ENCODE data around the gene TAL2. TPM values are rescaled to one million over a fixed set of nuclear protein-coding genes. Genes with fewer than 3 reads are reported as not detected.

Gene TAL2
- total RNA-seq, 1 experiment from 2014 or later = not detected

DNA sequence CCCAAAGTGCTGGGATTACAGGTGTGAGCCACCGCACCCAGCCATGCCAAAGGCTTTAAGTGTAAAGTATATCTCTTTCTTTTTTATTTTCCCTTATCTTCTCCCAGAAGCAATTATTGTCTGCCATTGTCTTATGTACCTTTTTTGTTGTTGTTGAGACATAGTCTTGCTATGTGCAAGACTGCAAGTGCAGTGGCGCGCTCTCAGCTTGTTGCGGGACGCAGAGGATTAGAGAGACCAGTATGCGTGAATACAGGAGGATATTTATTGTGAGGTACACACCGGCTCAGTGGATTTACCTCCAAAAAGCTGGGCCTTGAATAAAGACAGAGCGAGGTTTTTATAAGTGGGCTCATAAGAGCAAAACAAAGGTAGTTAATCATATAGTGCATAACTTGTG lies 43.9 kb downstream of the TAL2 start:
- H3K27me3 ChIP-seq (ENCODE audit: control insufficient read depth, insufficient read depth, low read length) = no peaks in the 10 kb centered on the region
- BruUV-seq (replicated peaks) = no TSS peak
- intact Hi-C loops (cut with micrococcal nuclease; ENCODE audit: unreplicated experiment) = no loop called here
- TF ChIP-seq, protein P1, sequence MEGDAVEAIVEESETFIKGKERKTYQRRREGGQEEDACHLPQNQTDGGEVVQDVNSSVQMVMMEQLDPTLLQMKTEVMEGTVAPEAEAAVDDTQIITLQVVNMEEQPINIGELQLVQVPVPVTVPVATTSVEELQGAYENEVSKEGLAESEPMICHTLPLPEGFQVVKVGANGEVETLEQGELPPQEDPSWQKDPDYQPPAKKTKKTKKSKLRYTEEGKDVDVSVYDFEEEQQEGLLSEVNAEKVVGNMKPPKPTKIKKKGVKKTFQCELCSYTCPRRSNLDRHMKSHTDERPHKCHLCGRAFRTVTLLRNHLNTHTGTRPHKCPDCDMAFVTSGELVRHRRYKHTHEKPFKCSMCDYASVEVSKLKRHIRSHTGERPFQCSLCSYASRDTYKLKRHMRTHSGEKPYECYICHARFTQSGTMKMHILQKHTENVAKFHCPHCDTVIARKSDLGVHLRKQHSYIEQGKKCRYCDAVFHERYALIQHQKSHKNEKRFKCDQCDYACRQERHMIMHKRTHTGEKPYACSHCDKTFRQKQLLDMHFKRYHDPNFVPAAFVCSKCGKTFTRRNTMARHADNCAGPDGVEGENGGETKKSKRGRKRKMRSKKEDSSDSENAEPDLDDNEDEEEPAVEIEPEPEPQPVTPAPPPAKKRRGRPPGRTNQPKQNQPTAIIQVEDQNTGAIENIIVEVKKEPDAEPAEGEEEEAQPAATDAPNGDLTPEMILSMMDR (IDR thresholded peaks at IDR 0.05) = no peak
- no peak for TF ChIP-seq POLR2AphosphoS5 (IDR thresholded peaks at IDR 0.05; ENCODE audit: low read depth, low read length)
- TF ChIP-seq, protein P2, sequence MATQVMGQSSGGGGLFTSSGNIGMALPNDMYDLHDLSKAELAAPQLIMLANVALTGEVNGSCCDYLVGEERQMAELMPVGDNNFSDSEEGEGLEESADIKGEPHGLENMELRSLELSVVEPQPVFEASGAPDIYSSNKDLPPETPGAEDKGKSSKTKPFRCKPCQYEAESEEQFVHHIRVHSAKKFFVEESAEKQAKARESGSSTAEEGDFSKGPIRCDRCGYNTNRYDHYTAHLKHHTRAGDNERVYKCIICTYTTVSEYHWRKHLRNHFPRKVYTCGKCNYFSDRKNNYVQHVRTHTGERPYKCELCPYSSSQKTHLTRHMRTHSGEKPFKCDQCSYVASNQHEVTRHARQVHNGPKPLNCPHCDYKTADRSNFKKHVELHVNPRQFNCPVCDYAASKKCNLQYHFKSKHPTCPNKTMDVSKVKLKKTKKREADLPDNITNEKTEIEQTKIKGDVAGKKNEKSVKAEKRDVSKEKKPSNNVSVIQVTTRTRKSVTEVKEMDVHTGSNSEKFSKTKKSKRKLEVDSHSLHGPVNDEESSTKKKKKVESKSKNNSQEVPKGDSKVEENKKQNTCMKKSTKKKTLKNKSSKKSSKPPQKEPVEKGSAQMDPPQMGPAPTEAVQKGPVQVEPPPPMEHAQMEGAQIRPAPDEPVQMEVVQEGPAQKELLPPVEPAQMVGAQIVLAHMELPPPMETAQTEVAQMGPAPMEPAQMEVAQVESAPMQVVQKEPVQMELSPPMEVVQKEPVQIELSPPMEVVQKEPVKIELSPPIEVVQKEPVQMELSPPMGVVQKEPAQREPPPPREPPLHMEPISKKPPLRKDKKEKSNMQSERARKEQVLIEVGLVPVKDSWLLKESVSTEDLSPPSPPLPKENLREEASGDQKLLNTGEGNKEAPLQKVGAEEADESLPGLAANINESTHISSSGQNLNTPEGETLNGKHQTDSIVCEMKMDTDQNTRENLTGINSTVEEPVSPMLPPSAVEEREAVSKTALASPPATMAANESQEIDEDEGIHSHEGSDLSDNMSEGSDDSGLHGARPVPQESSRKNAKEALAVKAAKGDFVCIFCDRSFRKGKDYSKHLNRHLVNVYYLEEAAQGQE (IDR thresholded peaks at IDR 0.05; ENCODE audit: insufficient read depth in 1 of 2, low read depth in 2 of 2, low read length in 1 of 2) = no peak
- TF ChIP-seq SIN3A (IDR thresholded peaks at IDR 0.05; ENCODE audit: borderline replicate concordance, insufficient read depth, low read depth, low read length) = no peak
- TF ChIP-seq TCF7L2 (IDR thresholded peaks at IDR 0.05; ENCODE audit: low read depth, low read length) = no peak
- no peaks in the 10 kb centered on the region for H3K9me3 ChIP-seq (ENCODE audit: control insufficient read depth, insufficient read depth, low read depth, low read length)
- no peak overlapping the region for H3K4me3 ChIP-seq (ENCODE audit: low read depth in 2 of 2, low read length in 2 of 2)
- DNase-seq (ENCODE audit: low read depth, low spot score) (no peak), ATAC-seq (no peak)
- ChIA-PET POLR2A (no interaction called here), CTCF (no interaction called here)
- in situ Hi-C loops (cut with HindIII; ENCODE audit: low pct_unique_long_range_greater_than_20kb, low sequenced_read_pairs) = no loop called here
- no peaks in the 10 kb centered on the region for H3K4me1 ChIP-seq (ENCODE audit: control insufficient read depth, insufficient read depth, low read length)
- H3K27ac ChIP-seq (ENCODE audit: low read length) = no peak overlapping the region
- no peaks in the 10 kb centered on the region for H3K36me3 ChIP-seq (ENCODE audit: control insufficient read depth, insufficient read depth, low read length)

DNA sequence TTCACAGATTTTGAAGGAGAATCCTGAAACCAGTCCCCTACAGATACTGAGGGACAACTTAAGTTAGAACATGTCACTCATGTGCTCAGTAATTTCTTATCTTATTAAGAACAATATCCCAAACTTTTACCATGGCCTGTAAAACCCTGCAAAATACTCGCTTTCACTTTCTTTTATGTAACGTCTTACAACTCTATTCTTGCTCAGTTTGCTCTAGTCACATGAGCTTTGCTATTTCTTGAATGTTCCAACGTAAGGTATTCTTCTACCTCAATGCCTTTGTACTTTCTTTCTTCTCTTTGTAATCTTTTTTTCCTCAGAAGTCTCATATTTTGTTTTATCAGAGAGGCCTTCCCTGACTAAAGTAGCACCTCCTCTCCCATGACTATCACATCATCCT lies 46.1 kb downstream of the TAL2 start:
- no peak for TF ChIP-seq TCF7L2 (IDR thresholded peaks at IDR 0.05; ENCODE audit: low read depth, low read length)
- TF ChIP-seq POLR2AphosphoS5 (IDR thresholded peaks at IDR 0.05; ENCODE audit: low read depth, low read length) = no peak
- no peak for TF ChIP-seq SIN3A (IDR thresholded peaks at IDR 0.05; ENCODE audit: borderline replicate concordance, insufficient read depth, low read depth, low read length)
- TF ChIP-seq, protein P2 (IDR thresholded peaks at IDR 0.05; ENCODE audit: insufficient read depth in 1 of 2, low read depth in 2 of 2, low read length in 1 of 2) = no peak
- TF ChIP-seq, protein P1 (IDR thresholded peaks at IDR 0.05) = no peak
- BruUV-seq (replicated peaks) = no TSS peak
- ATAC-seq (no peak), DNase-seq (ENCODE audit: low read depth, low spot score) (no peak)
- intact Hi-C loops (cut with micrococcal nuclease; ENCODE audit: unreplicated experiment) = no loop called here
- in situ Hi-C loops (cut with HindIII; ENCODE audit: low pct_unique_long_range_greater_than_20kb, low sequenced_read_pairs) = no loop called here
- no peak overlapping the region for H3K27ac ChIP-seq (ENCODE audit: low read length)
- H3K4me1 ChIP-seq (ENCODE audit: control insufficient read depth, insufficient read depth, low read length) = no peaks in the 10 kb centered on the region
- H3K27me3 ChIP-seq (ENCODE audit: control insufficient read depth, insufficient read depth, low read length) = no peaks in the 10 kb centered on the region
- ChIA-PET CTCF (no interaction called here), POLR2A (no interaction called here)
- H3K9me3 ChIP-seq (ENCODE audit: control insufficient read depth, insufficient read depth, low read depth, low read length) = no peaks in the 10 kb centered on the region
- no peaks in the 10 kb centered on the region for H3K36me3 ChIP-seq (ENCODE audit: control insufficient read depth, insufficient read depth, low read length)
- H3K4me3 ChIP-seq (ENCODE audit: low read depth in 2 of 2, low read length in 2 of 2) = no peak overlapping the region

All from Panc1 (cell line).